Anterior cingulate cortex (tissue), 58 donors: ENCODE data around the gene VMAC.

Experiments
- DNase-seq, 58 donors: peaks; one replicate each; lab custom pipeline; 2025; lab: John Stamatoyannopoulos, UW

Gene VMAC

DNA sequence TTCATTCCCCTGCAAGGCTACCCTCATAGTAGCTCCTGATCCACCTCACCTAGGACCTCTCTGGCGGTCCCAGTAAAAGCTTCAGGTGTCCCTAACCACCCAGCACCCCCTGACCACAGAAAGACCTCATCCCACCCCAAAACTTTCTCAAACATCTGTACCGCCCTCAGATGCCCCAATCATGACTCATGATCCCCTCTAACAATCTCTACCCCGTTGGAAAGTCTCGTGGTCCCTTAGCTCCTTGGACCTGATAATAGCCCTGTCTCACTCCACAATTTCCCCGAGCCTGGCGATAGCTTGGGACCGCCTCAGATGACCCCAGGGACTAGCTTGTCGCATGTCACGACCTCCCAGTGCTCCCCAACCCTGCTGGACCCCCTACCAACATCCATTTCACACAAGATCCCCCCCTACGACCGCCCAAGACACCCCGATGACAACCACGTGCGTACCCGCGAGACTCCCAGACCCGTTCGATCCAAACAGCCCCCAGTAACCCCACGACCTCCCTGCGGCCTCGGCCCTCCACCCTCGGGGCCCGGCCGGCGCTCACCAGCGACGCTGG is 1.5 kb upstream of the VMAC start:
- DNase-seq, result peak in 2 of 58 donors; percentile 58 to 61

DNA sequence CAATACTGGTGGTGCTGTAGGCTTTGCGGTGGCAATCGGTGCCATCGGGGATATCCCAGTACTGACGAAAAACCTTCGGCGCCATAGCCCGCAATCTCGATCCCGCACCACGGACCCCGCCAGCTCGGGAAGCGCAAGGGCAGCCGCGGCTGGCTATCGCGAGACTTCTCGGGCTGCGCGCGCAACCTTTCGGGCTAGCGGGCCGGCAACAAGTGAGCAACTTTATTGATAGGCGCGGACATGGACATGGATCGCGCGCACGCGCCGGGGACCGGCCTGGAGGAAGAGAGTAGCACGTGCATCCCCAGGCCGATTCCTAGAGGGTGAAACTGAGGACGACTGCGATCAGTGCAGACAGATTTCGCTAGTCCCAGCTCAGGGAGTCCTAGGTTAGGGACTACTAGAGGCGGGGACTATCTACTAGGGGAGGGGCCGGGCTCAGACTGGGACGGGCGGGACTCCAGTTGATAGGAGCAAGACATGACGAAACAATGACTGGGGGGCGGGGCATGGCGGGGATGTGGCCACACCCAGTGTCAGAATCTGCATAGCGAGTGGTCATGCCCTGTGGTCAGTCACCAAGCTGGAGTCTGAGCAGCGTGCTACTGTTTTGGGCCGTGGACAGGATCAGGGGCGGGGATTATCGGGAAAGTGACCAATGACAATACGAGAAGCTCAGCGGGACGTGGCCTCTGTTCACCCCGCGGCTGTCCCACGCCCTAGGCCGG is 884 bp upstream of the VMAC start, which contains the start of gene NDUFA11:
TSS of gene NDUFA11 (minus strand) at position 167 of the 728 bp plus-strand sequence. CDS start at position 85, 82 bp downstream.
- DNase-seq, result peak; percentile 87 to 100 (median 98)

DNA sequence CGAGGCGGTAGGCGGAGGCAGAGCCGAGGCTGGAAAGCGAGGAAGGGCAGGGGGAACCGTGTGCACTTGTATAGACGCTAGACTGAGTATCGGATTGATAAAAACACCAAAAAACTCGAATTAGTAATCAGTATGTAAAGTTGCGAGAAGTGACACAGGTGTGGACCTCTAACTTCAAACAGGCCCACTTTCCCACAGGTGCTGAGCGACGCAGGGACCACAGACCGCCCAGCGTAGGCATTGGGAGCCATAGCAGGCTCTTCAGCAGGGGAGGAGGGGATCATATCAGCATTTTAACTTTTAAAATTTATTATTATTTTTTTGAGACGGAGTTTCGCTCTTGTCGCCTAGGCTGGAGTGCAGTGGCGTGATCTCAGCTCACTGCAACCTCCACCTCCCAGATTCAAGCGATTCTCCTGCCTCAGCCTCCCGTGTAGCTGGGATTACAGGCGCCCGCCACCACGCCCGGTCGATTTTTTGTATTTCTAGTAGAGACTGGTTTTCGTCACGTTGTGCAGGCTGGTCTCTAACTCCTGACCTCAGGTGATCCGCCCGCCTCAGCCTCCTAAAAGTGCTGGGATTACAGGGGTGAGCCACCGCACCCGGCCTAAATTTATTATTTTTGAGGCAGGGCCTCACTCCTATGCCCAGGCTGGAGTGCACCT is 574 bp downstream of the VMAC start:
- no peak for DNase-seq

DNA sequence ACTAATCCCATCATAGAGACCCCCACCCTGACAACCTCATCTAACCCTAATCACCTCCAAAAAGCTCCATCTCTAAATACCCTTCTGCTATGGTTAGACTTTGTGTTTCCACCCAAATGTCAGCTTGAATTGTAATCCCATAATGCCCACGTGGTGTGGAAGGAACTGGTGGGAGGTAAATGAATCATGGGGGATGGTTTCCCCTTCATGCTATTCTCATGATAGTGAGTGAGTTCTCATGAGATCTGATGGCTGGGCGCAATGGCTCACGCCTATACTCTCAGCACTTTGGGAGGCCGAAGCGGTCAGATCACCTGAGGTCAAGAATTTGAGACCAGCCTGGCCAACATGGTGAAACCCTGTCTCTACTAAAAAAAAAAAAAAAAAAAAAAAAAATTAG is 2.6 kb downstream of the VMAC start:
- DNase-seq, result no peak

DNA sequence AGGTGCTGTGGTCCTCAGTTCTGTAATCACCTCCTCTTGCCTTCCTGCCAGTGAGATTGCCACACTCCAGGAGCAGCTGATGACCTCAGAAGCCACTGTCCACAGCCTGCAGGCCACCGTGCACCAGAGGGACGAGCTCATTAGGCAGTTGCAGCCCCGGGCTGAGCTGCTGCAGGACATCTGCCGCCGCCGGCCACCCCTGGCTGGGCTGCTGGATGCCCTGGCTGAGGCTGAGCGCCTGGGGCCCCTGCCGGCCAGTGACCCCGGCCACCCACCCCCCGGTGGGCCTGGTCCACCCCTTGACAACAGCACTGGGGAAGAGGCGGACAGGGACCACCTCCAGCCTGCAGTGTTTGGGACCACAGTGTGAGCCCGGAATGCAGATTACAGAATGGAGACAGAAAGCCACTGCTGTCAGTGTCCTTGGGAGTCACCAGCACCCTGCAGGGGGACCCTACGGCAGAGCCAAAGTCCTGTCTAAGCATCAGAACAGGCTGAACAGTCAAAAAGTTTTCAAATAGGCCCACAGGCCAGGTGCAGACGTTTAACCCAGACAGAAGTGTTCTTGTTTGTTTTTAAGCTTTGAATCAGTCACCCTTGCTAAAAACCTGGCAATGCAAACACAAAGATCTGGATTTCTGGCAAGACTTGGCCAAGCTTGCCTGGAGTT is 4.2 kb downstream of the VMAC start:
- DNase-seq, result no peak

DNA sequence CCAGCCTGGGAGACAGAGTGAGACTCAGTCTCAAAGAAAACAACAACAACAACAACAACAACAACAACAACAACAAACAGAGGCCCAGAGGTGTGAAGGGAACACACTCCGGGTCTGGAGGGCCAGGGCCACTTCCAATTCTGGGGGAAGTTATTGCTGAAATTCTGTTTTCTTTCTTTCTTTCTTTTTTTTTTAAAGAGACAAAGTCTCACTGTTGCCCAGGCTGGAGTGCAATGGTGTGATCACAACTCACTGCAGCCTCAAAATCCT is 5.9 kb downstream of the VMAC start:
- DNase-seq, result no peak

DNA sequence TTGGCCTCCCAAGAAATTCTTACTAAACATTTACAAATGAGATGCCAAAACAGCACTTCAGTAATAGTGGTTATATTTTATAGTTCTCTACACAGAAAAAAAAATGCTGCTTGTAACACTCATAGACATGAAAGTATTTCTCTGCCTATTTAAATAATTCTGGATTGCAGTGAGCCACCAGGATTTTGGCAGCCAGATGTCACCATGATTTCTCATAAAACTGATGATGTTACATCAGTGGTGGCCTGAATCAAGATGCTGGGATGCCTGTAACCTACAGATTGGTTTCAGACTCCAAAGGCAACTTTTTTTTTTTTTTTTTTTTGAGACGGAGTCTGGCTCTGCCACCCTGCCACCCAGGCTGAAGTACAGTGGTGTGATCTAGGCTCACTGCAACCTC is 6.7 kb downstream of the VMAC start:
- no peak for DNase-seq

DNA sequence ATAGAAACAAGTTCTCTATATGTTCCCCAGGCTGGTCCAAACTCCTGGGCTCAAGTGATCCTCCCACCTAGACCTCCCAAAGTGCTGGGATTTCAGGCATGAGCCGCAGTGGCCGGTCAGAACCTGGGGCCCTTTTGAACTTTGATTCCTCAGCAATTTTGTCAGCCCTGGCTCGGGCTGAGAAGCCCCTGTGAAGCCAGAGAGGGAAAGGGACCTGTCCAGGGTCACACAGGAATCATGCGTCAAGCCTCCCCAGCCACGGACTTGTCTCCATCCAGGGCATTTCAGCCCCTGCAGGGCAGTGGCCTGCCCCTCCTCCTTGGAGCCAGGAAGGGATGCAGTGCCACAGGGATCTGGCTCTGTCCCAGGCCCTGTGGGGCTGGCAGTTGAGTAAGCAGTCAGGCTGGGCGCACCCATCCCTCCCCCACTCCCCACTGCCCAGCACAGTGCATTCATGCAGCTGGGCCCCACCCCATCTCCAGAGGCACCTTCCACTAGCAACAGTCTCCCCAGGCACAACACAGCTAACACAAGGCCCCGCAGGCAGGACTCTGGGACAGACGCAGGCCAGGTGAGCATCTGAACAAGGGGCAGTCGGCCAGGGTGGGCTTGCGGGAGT is 9.2 kb downstream of the VMAC start, which contains the start of gene CAPS:
TSS of gene CAPS (plus strand) at position 516 of the 619 bp plus-strand sequence. CDS start 153 bp downstream, outside the sequence.
- DNase-seq, result peak in 26 of 58 donors; percentile 2 to 82 (median 30)

DNA sequence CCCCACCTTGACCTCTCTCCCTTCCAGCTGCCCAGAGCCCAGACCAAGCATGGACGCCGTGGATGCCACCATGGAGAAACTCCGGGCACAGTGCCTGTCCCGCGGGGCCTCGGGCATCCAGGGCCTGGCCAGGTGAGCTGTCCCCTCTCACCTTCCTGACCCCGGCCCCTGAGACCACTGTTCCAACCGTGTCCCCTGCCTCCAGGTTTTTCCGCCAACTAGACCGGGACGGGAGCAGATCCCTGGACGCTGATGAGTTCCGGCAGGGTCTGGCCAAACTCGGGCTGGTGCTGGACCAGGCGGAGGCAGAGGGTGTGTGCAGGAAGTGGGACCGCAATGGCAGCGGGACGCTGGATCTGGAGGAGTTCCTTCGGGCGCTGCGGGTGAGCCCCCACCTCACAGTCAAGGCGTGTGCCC is 9.7 kb downstream of the VMAC start:
- peak in 1 of 58 donors; percentile 67 for DNase-seq

DNA sequence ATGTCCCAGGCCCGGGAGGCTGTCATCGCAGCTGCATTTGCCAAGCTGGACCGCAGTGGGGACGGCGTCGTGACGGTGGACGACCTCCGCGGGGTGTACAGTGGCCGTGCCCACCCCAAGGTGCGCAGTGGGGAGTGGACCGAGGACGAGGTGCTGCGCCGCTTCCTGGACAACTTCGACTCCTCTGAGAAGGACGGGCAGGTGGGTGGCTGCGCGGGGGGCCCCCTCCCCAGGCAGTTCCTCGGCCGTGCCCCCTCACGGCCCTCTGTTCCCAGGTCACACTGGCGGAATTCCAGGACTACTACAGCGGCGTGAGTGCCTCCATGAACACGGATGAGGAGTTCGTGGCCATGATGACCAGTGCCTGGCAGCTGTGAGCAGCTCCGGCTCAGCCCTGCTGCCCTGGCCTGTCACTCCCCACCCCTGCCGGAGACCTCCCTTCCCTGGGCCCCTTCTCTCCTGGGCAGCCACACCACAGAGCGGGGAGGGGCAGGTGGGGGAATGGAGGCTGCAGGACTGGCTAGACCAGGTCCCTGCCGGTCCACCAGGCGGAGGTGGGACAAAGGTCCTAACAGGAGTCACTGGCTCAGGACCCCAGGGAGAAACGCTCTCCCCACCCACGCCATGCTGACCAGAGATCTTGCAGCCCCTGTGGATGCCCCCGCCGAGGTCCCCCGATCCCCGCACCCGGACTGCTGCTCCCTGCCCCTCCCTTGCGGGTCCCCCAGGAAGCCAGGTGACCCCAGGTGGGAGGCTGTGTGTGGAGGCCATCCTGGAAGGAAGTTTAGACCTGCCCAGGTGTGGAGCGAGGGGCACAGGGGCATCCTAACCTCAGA is 10.5 kb downstream of the VMAC start:
- no peak for DNase-seq

DNA sequence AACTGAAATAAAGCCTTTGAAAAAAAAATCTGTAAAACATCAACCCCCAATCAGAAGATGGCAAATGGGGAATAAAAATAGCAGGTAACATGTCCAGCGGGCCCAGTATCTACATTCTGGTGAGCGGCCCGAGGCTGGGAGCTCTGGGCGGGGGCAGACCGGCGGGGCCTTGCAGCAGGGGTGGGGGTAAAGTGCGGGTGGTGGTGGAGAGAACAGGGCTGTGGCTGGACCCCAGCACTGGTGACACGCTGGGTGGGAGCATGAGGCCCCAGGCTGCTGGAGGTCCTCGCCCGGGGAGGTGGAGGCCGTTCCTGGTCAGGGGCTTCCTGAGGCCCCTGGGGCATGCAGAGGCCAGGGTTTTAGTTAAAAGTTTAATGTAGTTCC is 11.1 kb downstream of the VMAC start:
- no peak for DNase-seq

DNA sequence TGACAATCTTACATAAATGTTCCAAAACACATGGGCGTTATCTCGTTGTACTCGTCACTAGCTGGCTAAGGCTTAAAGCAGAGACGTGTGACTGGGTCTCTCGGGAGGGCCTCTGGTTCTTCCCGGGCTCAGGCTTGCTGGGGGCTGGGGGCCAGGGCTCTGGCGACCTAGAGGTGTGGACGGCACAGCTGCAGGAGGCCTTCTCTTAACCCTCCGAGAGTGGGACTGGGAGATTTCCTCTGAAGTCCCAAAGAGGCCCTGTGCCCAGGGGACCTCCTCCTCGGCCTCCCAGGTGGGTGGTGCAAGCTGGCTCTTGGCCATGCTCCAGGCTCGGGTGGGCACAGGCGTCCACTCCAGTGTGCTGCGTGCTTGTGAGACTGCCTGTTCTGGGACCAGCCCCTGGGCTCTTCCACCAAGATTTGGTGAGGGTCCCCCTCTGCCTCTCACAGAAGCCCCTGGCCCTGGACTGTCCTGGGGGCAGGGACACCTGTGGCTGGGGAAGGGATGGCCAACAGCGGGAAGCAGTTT is 11.6 kb downstream of the VMAC start:
- DNase-seq, result no peak

DNA sequence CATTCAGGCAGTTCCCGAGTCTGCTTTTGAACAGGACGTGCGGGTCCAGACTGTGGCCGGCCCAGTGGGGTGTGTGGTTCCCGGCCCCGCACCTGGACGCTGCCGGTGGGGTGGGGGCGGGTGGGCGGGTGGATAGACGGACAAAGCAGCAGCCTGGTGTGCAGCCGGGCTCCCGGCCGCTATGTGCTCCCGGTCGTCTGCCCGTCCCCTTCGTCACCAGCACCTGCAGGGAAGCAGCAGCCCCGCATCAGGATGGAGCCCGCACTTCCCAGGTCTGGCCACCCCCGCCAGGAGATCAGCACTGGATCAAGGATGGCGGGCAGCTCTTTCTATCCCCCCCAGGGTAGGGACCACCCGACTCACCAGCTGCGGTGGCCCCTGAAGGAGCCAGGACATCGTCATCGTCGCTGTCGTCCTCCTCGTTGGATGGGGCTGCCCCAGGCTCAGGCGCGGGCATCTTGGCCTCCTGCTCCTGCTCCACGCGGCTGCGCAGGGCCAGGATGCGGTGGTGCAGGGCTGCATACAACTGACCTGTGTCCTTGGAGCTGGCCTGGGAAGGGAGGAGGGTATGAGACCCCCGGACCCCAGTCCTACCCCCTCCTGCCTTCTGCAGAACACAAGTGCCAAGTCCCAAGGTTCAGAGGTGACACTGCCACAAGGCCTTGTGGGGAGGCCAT is 12.9 kb downstream of the VMAC start:
- no peak for DNase-seq

DNA sequence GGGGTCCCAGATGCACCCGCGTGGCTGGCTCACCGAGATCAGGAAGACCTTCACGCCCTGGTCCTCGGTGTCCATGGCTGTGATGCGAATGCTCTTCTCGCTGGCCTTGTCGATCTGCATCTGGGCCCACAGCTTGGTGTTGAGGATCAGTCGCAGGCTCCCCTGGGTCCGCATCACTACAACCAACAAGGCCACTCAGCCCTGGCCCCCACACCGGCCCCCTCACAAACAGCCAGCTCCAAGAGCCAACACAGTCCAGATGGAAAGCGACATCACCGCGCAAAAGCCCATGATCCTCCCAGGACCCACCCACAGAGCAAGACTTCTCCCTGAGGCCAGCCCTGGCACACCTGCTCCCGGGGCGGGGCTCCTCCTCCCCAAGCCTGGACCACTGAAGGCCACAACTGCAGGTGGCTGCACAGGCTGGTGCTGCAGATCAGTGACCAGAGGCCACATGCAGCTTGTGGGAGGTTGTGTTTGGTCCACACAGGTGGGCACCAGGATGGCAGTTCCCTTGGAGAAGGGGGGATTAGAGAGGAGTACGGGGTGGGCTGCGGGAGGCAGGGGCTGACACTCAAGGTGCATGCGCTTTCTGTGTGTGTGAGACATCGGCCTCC is 13.9 kb downstream of the VMAC start:
- DNase-seq, result no peak

DNA sequence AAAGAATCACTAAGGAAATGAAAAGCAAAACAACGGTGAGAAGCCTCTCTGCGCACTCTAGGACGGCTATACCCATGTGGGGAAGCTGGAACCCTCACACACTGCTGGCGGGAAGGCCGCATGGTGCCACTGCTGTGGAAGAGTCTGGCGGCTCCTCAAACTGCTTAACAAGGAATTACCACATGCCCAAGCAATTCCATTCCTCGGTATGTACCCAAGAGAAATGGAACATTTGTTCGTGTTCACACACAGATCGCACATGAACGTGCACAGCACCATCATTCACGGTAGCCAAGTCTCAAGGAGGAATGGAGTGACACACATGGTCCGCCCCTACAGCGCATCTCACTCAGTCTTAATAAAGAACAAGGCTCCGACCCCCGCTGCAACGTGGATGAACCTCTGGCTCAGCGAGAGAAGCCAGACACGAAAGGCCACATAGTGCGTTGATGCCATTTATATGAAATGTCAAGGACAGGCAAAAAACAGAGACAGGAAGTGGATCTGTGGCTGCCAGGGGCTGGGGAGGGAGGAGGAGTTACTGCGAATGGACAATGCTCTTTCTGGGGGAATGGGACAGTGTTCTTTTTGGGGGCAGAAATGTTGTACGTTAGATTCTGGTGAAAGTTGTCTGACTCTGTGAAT is 17.0 kb downstream of the VMAC start:
- DNase-seq, result peak in 1 of 58 donors; percentile 21

DNA sequence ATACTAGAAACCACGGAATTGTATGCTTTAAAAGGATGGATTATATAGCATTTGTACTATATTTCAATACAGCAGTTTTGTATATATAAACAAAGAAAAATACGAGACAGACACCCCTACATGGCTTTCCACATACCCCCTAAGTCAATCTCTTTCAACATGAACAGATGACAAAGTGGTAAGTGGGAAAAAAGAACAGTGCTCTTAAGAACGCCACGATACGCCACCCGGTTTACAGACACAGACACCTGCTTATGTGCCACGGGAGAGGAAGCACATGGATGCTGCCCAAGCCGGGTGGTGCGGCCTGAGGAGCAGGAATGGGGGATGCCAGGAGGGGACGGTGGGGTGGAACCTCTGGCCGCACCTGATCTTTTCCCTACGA is 17.5 kb downstream of the VMAC start:
- no peak for DNase-seq

DNA sequence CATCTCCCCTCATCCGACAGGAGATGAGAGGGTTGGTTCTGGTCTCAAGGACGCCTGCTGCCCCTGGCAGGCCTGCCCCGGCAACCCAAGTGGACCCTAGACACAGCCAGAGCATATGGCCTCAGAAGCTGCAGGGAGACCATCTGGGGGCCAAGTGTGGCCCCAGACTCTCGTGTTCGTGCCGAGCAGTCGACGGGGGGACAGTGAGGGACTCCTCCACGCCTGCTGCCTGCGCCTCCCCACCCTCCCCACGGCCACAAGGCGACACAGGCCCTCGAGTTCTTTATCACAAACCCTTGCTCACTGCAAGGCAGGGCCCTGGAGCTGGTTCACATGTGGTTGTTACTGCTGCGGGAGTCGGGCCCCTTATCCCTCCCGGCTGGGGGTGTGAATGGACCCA is 18.7 kb downstream of the VMAC start:
- DNase-seq, result no peak

DNA sequence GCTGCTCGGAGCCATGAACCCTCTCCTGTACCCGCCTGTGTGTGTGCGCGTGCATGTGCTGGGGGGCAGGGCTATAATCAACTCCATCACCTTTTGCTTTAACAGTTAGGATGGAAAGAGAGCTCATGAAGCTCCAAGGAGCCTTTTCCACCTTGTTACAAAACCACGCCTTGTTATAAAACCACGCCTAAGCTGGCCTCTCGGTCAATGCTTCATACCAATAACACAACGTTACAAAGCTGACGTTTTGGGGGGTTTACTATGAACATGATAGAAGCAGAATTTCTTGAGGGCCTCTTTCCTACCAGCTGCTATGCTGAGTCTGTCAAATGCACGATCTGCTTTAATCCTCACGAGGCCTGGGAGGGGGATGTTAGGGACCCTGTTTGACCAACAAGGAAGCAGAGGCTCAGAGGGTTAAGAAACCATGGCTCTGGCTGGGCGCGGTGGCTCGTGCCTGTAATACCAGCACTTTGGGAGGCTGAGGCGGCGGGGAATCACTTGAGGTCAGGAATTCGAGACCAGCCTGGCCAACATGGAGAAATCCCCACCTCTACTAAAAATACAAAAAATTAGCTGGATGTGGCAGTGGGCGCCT is 21.3 kb downstream of the VMAC start:
- no peak for DNase-seq
